A549 (cell line): Measurements from ENCODE around the gene POC1A. TPM values are rescaled to one million over a fixed set of nuclear protein-coding genes. Genes with fewer than 3 reads are reported as not detected.

Experiments
- ATAC-seq, 2 experiments: fragments of 200-7000 bp in 1 of 2; fragments of >200 bp in 1 of 2; cut with Nextera tagmentation in 1 of 2; cut with Tn5 transposase in 1 of 2; 3 replicates each; pipeline versions ENCODE4 v1.8.0 to v1.9.1; 2018 to 2020; ENCODE audit warnings: mild to moderate bottlenecking in 1 of 2, moderate library complexity in 1 of 2
- CTCF ChIA-PET: fragments of 300-600 bp; sonication (Branson Sonifier 250); formaldehyde crosslinking; extraction: SDS; loops from one replicate; lab custom pipeline; 2021; ENCODE audit warnings: antibody characterized with exemption, inconsistent platforms; lab: Yijun Ruan, JAX
- POLR2A ChIA-PET: fragments of 350-600 bp; formaldehyde crosslinking; extraction: SDS; loops from one replicate; lab custom pipeline; 2021; ENCODE audit warnings: antibody characterized with exemption, inconsistent platforms; lab: Yijun Ruan, JAX
- DNase-seq, 2 experiments: peaks; one replicate each; pipeline versions ENCODE4 v3.0.0 to v3.0.0-alpha.2; 2011 to 2016; ENCODE audit warnings: low read depth in 1 of 2, low spot score in 1 of 2
- FAIRE-seq: peaks from 2 replicates; lab custom pipeline; 2011; peaks lifted over from hg19 to GRCh38; lab: Jason Lieb, UNC
- H3K27ac ChIP-seq, 2 experiments: fragments of >200 bp; sonication (Bioruptor Twin); formaldehyde crosslinking; 3 replicates each; pipeline ENCODE4 v1.5.1; 2016 to 2017
- H3K4me1 ChIP-seq: fragments of >200 bp; sonication (Bioruptor Twin); formaldehyde crosslinking; 3 replicates; pipeline ENCODE4 v1.6.1; 2016
- H3K4me2 ChIP-seq: fragments of >200 bp; sonication (Bioruptor Twin); formaldehyde crosslinking; 3 replicates; pipeline ENCODE4 v1.6.1; 2016
- H3K4me3 ChIP-seq: fragments of >200 bp; sonication (Bioruptor Twin); formaldehyde crosslinking; 3 replicates; pipeline ENCODE4 v1.5.1; 2016
- H3K9me3 ChIP-seq: fragments of >200 bp; sonication (Bioruptor Twin); formaldehyde crosslinking; 3 replicates; pipeline ENCODE4 v1.6.1; 2016
- BHLHE40 ChIP-seq: IDR thresholded peaks from 2 replicates; pipeline ENCODE4 v1.6.1; 2012; ENCODE audit warnings: low read depth, low read length, inconsistent platforms
- CHD2 ChIP-seq: fragments of 150-350 bp; IDR thresholded peaks from 2 replicates; pipeline ENCODE4 v1.6.1; 2014; ENCODE audit warnings: low read length; ENCODE audit not compliant: partially characterized antibody
- CHD4 ChIP-seq: fragments of 200-600 bp; sonication (generic); IDR thresholded peaks from 2 replicates; pipeline ENCODE4 v1.6.1; 2016; ENCODE audit warnings: antibody characterized with exemption, mild to moderate bottlenecking, borderline replicate concordance
- E2F6 ChIP-seq: IDR thresholded peaks from 2 replicates; pipeline ENCODE4 v1.6.1; 2012; ENCODE audit warnings: low read depth, borderline replicate concordance
- EP300 ChIP-seq, 2 experiments: fragments of >200 bp; sonication (Bioruptor Twin); formaldehyde crosslinking; IDR thresholded peaks; 2 replicates in 1 of 2; 3 replicates in 1 of 2; pipeline ENCODE4 v1.6.1; 2016 to 2017
- FOSB ChIP-seq: fragments of 250-450 bp; sonication (Bioruptor Pico); IDR thresholded peaks from 2 replicates; pipeline ENCODE4 v1.5.0; 2020; ENCODE audit warnings: mild to moderate bottlenecking, moderate library complexity
- HMGXB4 ChIP-seq: fragments of 250-450 bp; sonication (Bioruptor Pico); IDR thresholded peaks from 2 replicates; pipeline ENCODE4 v1.5.0; 2021; ENCODE audit warnings: mild to moderate bottlenecking, moderate library complexity, borderline replicate concordance
- HOXA7 ChIP-seq: fragments of 250-450 bp; sonication (Bioruptor Pico); IDR thresholded peaks from 2 replicates; pipeline ENCODE4 v1.5.0; 2020; ENCODE audit warnings: mild to moderate bottlenecking, moderate library complexity
- HOXB5 ChIP-seq: fragments of 250-450 bp; sonication (Bioruptor Pico); IDR thresholded peaks from 2 replicates; pipeline ENCODE4 v1.5.0; 2020; ENCODE audit warnings: mild to moderate bottlenecking, moderate library complexity
- JUN ChIP-seq, 2 experiments: fragments of >200 bp; sonication (Bioruptor Twin); formaldehyde crosslinking; IDR thresholded peaks; 2 replicates in 1 of 2; 3 replicates in 1 of 2; pipeline ENCODE4 v1.6.1; 2016 to 2017
- JUNB ChIP-seq: fragments of >200 bp; sonication (Bioruptor Twin); formaldehyde crosslinking; IDR thresholded peaks from 2 replicates; pipeline ENCODE4 v1.6.1; 2016
- KDM1A ChIP-seq: fragments of 200-600 bp; sonication (generic); IDR thresholded peaks from 2 replicates; pipeline ENCODE4 v1.6.1; 2016; ENCODE audit warnings: low read depth, mild to moderate bottlenecking
- KDM5A ChIP-seq: fragments of 200-600 bp; sonication (generic); IDR thresholded peaks from 2 replicates; pipeline ENCODE4 v1.6.1; 2016; ENCODE audit warnings: antibody characterized with exemption, mild to moderate bottlenecking
- MAFK ChIP-seq: fragments of 450-650 bp; IDR thresholded peaks from 2 replicates; pipeline ENCODE4 v1.6.1; 2014; ENCODE audit not compliant: partially characterized antibody
- MYC ChIP-seq: IDR thresholded peaks from 2 replicates; pipeline ENCODE4 v1.6.1; 2012; ENCODE audit warnings: mild to moderate bottlenecking, inconsistent platforms, low read length, improper control_type of control experiment, borderline replicate concordance
- NPAS2 ChIP-seq: fragments of 250-450 bp; sonication (Bioruptor Pico); IDR thresholded peaks from 2 replicates; pipeline ENCODE4 v1.8.0; 2022; ENCODE audit warnings: mild to moderate bottlenecking, moderate library complexity, borderline replicate concordance
- NR3C1 ChIP-seq: fragments of >200 bp; sonication (Bioruptor Twin); formaldehyde crosslinking; IDR thresholded peaks from 3 replicates; pipeline ENCODE4 v1.6.1; 2017
- PHF8 ChIP-seq: fragments of 200-600 bp; sonication (generic); IDR thresholded peaks from 2 replicates; pipeline ENCODE4 v1.6.1; 2016; ENCODE audit warnings: low read depth, mild to moderate bottlenecking, antibody characterized with exemption, moderate library complexity, borderline replicate concordance
- POLR2AphosphoS2 ChIP-seq: conservative IDR thresholded peaks from 2 replicates; pipeline ENCODE4 v1.6.1; 2012; ENCODE audit warnings: low read length, improper control_type of control experiment, inconsistent platforms
- RARB ChIP-seq: fragments of 250-450 bp; sonication (Bioruptor Pico); IDR thresholded peaks from 2 replicates; pipeline ENCODE4 v1.8.0; 2021; ENCODE audit warnings: mild to moderate bottlenecking, moderate library complexity
- RNF2 ChIP-seq: fragments of 200-600 bp; sonication (generic); IDR thresholded peaks from 2 replicates; pipeline ENCODE4 v1.6.1; 2016; ENCODE audit warnings: low read depth, mild to moderate bottlenecking, antibody characterized with exemption, moderate library complexity, borderline replicate concordance
- SREBF2 ChIP-seq: fragments of 450-650 bp; IDR thresholded peaks from 2 replicates; pipeline ENCODE4 v1.6.1; 2014; ENCODE audit warnings: mild to moderate bottlenecking, moderate library complexity
- TFCP2L1 ChIP-seq: fragments of 250-450 bp; sonication (Bioruptor Pico); IDR thresholded peaks from 2 replicates; pipeline ENCODE4 v1.5.0; 2021; ENCODE audit warnings: mild to moderate bottlenecking
- TP53 ChIP-seq: fragments of 250-450 bp; sonication (Bioruptor Pico); IDR thresholded peaks from 2 replicates; pipeline ENCODE4 v1.5.0; 2021; ENCODE audit warnings: mild to moderate bottlenecking, moderate library complexity
- USF2 ChIP-seq: fragments of 450-650 bp; IDR thresholded peaks from 2 replicates; pipeline ENCODE4 v1.6.1; 2014; ENCODE audit warnings: antibody characterized with exemption
- ZFP36 ChIP-seq: fragments of 450-650 bp; IDR thresholded peaks from 2 replicates; pipeline ENCODE4 v1.6.1; 2014; ENCODE audit warnings: borderline replicate concordance; ENCODE audit not compliant: partially characterized antibody
- ZSCAN20 ChIP-seq: fragments of 250-450 bp; sonication (Bioruptor Pico); IDR thresholded peaks from 2 replicates; pipeline ENCODE4 v1.8.0; 2022; ENCODE audit warnings: mild to moderate bottlenecking, moderate library complexity
- WGBS: methylation state at CpG from one replicate; pipeline ENCODE4 v1.1.6; 2017; ENCODE audit errors: missing lambda C conversion rate; 5-methylcytosine and 5-hydroxymethylcytosine counted together
- polyA plus RNA-seq, 4 experiments: library from polyadenylated mRNA; depleted of rRNA in 3 of 4; stranded (reverse); fragments of >200 nt; fragmentation: RNase III in 1 of 4; extraction: RNeasy Plus Mini Kit Qiagen cat#74134 plus additional on column Dnase treatment in 1 of 4; gene quantifications; 2 replicates in 3 of 4; 3 replicates in 1 of 4; pipeline ENCODE4 v1.2.3, GENCODE V29; 2011 to 2017
- TF ChIP-seq, protein P1 (sequence below): IDR thresholded peaks from 2 replicates; pipeline ENCODE4 v1.6.1; 2012
- TF ChIP-seq, protein P2 (sequence below): IDR thresholded peaks from 2 replicates; pipeline ENCODE4 v1.6.1; 2012

Gene POC1A
- polyA plus RNA-seq, 2 of the 4 experiments (the other 2 are of a cell fraction) = 9.4 to 14.1 TPM

DNA sequence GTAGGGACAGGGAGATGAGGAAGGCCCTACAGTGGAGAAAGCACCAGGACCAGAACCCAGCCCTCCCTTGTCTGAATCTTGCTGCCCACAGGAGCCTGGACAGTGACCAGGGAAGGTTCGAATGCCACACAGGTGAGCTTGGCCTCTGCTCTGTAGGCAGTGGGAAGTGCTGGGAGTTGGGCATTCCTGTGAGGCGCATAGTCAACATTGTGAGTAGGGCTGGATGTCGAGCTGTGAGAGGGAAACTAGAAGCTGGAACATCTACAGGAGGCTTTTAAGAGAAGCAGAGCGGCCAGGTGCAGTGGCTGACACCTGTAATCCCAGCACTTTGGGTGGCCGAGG lies 23.4 kb upstream of the POC1A start:
- TF ChIP-seq CHD2 = no peak
- TF ChIP-seq KDM5A = no peak
- no peak for TF ChIP-seq ZSCAN20 (CRISPR knock-in tag)
- TF ChIP-seq, protein P1, sequence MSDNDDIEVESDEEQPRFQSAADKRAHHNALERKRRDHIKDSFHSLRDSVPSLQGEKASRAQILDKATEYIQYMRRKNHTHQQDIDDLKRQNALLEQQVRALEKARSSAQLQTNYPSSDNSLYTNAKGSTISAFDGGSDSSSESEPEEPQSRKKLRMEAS = no peak
- no peak for TF ChIP-seq HMGXB4 (CRISPR knock-in tag)
- TF ChIP-seq TP53 (CRISPR knock-in tag) = no peak
- TF ChIP-seq BHLHE40 = no peak
- no peak for TF ChIP-seq ZFP36
- TF ChIP-seq FOSB (CRISPR knock-in tag) = no peak
- no peak for TF ChIP-seq NPAS2 (CRISPR knock-in tag)
- TF ChIP-seq TFCP2L1 (CRISPR knock-in tag) = no peak
- TF ChIP-seq MYC = no peak
- no peak for TF ChIP-seq SREBF2
- TF ChIP-seq JUN (IDR thresholded peaks at IDR 0.05) = no peak
- TF ChIP-seq HOXB5 (CRISPR knock-in tag) = no peak
- TF ChIP-seq RARB (CRISPR knock-in tag) = no peak
- no peak for TF ChIP-seq EP300 (IDR thresholded peaks at IDR 0.05)
- no peak for TF ChIP-seq HOXA7 (CRISPR knock-in tag)
- 68% methylated on average over 4 of the region's 5 CpGs for WGBS
- H3K9me3 ChIP-seq = no peaks in the 10 kb centered on the region
- ChIA-PET POLR2A (no interaction called here), CTCF (interaction anchor here (1.0 to 2.1 kb wide), 2 partner anchors 42 to 43 kb away, joined by 3 to 4 read pairs; no protein-coding TSS in a partner anchor)
- no peak for FAIRE-seq
- H3K4me2 ChIP-seq = no peak overlapping the region
- no peak for DNase-seq
- no peaks in the 10 kb centered on the region for H3K4me1 ChIP-seq
- no peak overlapping the region for H3K4me3 ChIP-seq
- H3K27ac ChIP-seq = no peak overlapping the region
- ATAC-seq = no peak

- DNase-seq (no peak), FAIRE-seq (no peak), ATAC-seq (no peak)
- no peaks in the 10 kb centered on the region for H3K9me3 ChIP-seq
- no peak overlapping the region for H3K4me3 ChIP-seq
- POLR2A ChIA-PET = no interaction called here
- TF ChIP-seq BHLHE40 (no peak), KDM1A (no peak), HOXA7 (CRISPR knock-in tag) (no peak), MAFK (no peak), CHD4 (no peak), SREBF2 (no peak), RNF2 (no peak), PHF8 (no peak), POLR2AphosphoS2 (no peak), E2F6 (no peak), NR3C1 (no peak), USF2 (no peak), JUN (IDR thresholded peaks at IDR 0.05) (no peak), JUNB (no peak), ZFP36 (no peak)
- TF ChIP-seq, protein P2, sequence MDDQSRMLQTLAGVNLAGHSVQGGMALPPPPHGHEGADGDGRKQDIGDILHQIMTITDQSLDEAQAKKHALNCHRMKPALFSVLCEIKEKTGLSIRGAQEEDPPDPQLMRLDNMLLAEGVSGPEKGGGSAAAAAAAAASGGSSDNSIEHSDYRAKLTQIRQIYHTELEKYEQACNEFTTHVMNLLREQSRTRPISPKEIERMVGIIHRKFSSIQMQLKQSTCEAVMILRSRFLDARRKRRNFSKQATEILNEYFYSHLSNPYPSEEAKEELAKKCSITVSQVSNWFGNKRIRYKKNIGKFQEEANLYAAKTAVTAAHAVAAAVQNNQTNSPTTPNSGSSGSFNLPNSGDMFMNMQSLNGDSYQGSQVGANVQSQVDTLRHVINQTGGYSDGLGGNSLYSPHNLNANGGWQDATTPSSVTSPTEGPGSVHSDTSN = no peak
- TF ChIP-seq, protein P1 = no peak
- CTCF ChIA-PET = interaction anchor here (1.0 kb wide), 1 partner anchor 42 kb away, joined by 3 read pairs; no protein-coding TSS in a partner anchor
- WGBS = 73% methylated on average over 12 of the region's 15 CpGs
- peaks cover 1% of the 10 kb centered on the region; the same call in 2 of the 3 replicates for H3K4me1 ChIP-seq
- no peak overlapping the region for H3K4me2 ChIP-seq
- no peak overlapping the region for H3K27ac ChIP-seq
Measured at GRCh38 chr3:52176951-52177700, 22.9 kb upstream of the POC1A start.
